SKM-1 (cell line): ENCODE results near the gene IMPACT.

Source experiments
- DNase-seq: peaks from one replicate; lab custom pipeline; 2025; ENCODE audit not compliant: unreplicated experiment; lab: John Stamatoyannopoulos, UW

The IMPACT gene

GRCh38 chr18:24426398-24427294, at the start of gene IMPACT:
IMPACT (plus strand) TSS chr18:24426670; CDS start chr18:24426757, 87 bp downstream.
- DNase-seq, result peak; percentile 68

GRCh38 chr18:24378598-24378997, 47.9 kb upstream of the IMPACT start:
- DNase-seq, result no peak

- no peak for DNase-seq
Measured at GRCh38 chr18:24380163-24380747, 46.2 kb upstream of the IMPACT start.

- no peak for DNase-seq
Measured at GRCh38 chr18:24381126-24381525, 45.3 kb upstream of the IMPACT start.

- DNase-seq, result peak; percentile 8
Measured at GRCh38 chr18:24386681-24387080, 39.8 kb upstream of the IMPACT start.

- DNase-seq, result no peak
Measured at GRCh38 chr18:24388957-24389356, 37.5 kb upstream of the IMPACT start.

GRCh38 chr18:24395049-24395795, 31.2 kb upstream of the IMPACT start:
- DNase-seq, result no peak

GRCh38 chr18:24396082-24396633, 30.3 kb upstream of the IMPACT start:
- no peak for DNase-seq

- DNase-seq, result peak; percentile 36
Measured at GRCh38 chr18:24397131-24397693, 29.3 kb upstream of the IMPACT start.

- DNase-seq, result peak; percentile 88
Measured at GRCh38 chr18:24397694-24398368, 28.6 kb upstream of the IMPACT start, which contains the start of gene OSBPL1A. OSBPL1A (minus strand) TSS chr18:24397824; CDS start chr18:24377533, 20,291 bp downstream.

GRCh38 chr18:24398540-24398939, 27.9 kb upstream of the IMPACT start:
- no peak for DNase-seq

- no peak for DNase-seq
Measured at GRCh38 chr18:24400587-24400986, 25.9 kb upstream of the IMPACT start.

GRCh38 chr18:24402209-24402785, 24.2 kb upstream of the IMPACT start:
- no peak for DNase-seq

GRCh38 chr18:24403076-24403475, 23.4 kb upstream of the IMPACT start:
- no peak for DNase-seq

GRCh38 chr18:24404591-24404990, 21.9 kb upstream of the IMPACT start:
- DNase-seq, result no peak

- DNase-seq, result no peak
Measured at GRCh38 chr18:24408496-24408895, 18.0 kb upstream of the IMPACT start.

GRCh38 chr18:24413148-24413547, 13.3 kb upstream of the IMPACT start:
- DNase-seq, result no peak

GRCh38 chr18:24414349-24415003, 12.0 kb upstream of the IMPACT start:
- no peak for DNase-seq

- DNase-seq, result no peak
Measured at GRCh38 chr18:24417480-24417879, 9.0 kb upstream of the IMPACT start.
